Ovary (tissue), 9 donors: Measurements from ENCODE around the gene LRRC32. TPM values are rescaled to one million over a fixed set of nuclear protein-coding genes. Genes with fewer than 3 reads are reported as not detected.

Experiments used
- DNase-seq, 5 donors: peaks; one replicate each; pipeline ENCODE4 v3.0.0-alpha.2; 2019 to 2020
- H3K27ac ChIP-seq, 2 donors: fragments of 200-600 bp; one replicate each; pipeline versions ENCODE4 v1.5.1 to v1.8.0; 2019 to 2022
- H3K27me3 ChIP-seq: fragments of 200-600 bp; one replicate; pipeline ENCODE4 v1.8.0; 2022
- H3K36me3 ChIP-seq: fragments of 200-600 bp; sonication (generic); one replicate; pipeline ENCODE4 v1.5.1; 2019
- H3K4me1 ChIP-seq: one replicate; pipeline ENCODE4 v1.8.1; 2013; ENCODE audit warnings: mild to moderate bottlenecking, moderate library complexity; ENCODE audit not compliant: insufficient read depth
- H3K4me3 ChIP-seq: fragments of 200-600 bp; sonication (generic); one replicate; pipeline ENCODE4 v1.5.1; 2017
- H3K9me3 ChIP-seq, 2 donors: fragments of 200-600 bp in 1 of 2; sonication (generic) in 1 of 2; one replicate each; pipeline versions ENCODE4 v1.5.1 to v1.8.1; 2013 to 2019; ENCODE audit warnings: mild to moderate bottlenecking in 1 of 2, moderate library complexity in 1 of 2
- EP300 ChIP-seq: sonication (generic); formaldehyde crosslinking; IDR thresholded peaks from one replicate; pipeline ENCODE4 v1.6.1; 2017; ENCODE audit warnings: antibody characterized with exemption
- POLR2A ChIP-seq: fragments of 450-650 bp; IDR thresholded peaks from one replicate; pipeline ENCODE4 v1.6.1; 2017; ENCODE audit warnings: antibody characterized with exemption, mild to moderate bottlenecking, moderate library complexity
- WGBS, 3 donors: extraction: QIAGEN DNeasy Blood & Tissue Kit in 1 of 3; methylation state at CpG; one replicate each; pipeline versions ENCODE4 v1.1.5 to v1.1.7; 2013 to 2017; 5-methylcytosine and 5-hydroxymethylcytosine counted together
- intact Hi-C, 4 donors: fragments of 100-400 bp; cut with DNase I; formaldehyde crosslinking; loops; one replicate each; pipeline versions ENCODE4 v1.11.0 to v1.15.1; 2022 to 2023
- polyA plus RNA-seq, 2 donors: library from polyadenylated mRNA; stranded (reverse); fragments of 200-250 nt in 1 of 2; fragments of 350-450 nt in 1 of 2; fragmentation: Illumina TruSeq in 1 of 2; extraction: RNeasy Lipid Tissue Mini Kit (QIAGEN cat#74804) in 1 of 2; gene quantifications; one replicate each; pipeline ENCODE4 v1.2.3, GENCODE V29; 2013 to 2014
- total RNA-seq, 7 donors: library from RNA; depleted of rRNA in 2 of 7; stranded (reverse); fragments of >200 nt in 2 of 7; fragmentation: NEBNext Ultra II Directional in 3 of 7; extraction: Animal tissue kit (Norgen Biotek cat#: 25700) in 3 of 7; gene quantifications; one replicate each; pipeline versions ENCODE4 v1.1.0 to v1.2.4, GENCODE V29; 2016 to 2023
- TF ChIP-seq, protein P1 (sequence below), 3 donors: fragments of 450-650 bp in 2 of 3; fragments of 200-600 bp in 1 of 3; IDR thresholded peaks; one replicate each; pipeline versions ENCODE4 v1.5.1 to v1.8.0; 2016 to 2022; ENCODE audit warnings: antibody characterized with exemption in 3 of 3, mild to moderate bottlenecking in 1 of 3
- donor health status: DM: no; HTN: no; CAD: no; lungs with moderate emphysema.
- donor health status: DM: no; HTN: no; CAD: no.
- donor health status: Bipolar disorder and iron deficiency.
- donor health status: DM: yes; HTN: yes; CAD: no.
- donor health status: DM: no; HTN: no; CAD: no.
- donor health status: DM: yes; HTN: yes; CAD: no.

LRRC32 gene
- total and polyA plus RNA-seq, 9 donors, result 3.2 to 47.1 (median 29.5) TPM

DNA sequence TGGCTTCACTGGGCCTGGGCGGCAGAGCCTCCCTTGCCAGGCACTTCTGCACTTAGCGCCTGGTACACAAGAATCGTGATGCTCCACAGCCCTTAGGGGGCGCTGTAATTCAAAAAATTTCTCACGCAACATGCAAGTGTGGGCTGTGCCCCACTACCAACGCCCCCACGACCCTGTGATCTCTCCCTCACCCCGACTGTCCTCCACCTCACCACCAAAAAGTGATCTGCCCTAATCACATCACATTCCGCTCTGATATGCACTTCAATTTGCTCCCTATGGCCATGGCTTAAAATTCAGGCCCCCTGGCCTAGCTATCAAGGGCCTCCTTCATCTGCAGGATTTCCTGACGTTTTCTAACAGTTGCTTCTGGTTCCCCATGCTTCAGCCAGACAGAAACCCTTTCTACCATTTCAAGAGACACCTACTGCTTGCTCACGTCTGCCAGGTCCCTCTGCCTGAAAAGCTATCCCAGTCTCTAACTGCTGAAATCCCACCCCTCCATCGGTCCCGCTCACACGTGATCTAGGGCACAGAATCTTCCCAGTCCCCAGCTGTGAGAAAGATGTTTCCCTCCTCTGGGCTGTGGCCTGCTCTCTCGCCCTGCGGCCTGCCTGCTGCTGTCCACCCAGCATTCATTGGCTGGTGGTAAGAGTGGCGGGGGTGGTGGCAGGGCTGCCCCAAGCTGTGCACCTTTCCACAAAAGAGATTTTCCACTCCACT, 27.9 kb upstream of the LRRC32 start:
- TF ChIP-seq, protein P1, sequence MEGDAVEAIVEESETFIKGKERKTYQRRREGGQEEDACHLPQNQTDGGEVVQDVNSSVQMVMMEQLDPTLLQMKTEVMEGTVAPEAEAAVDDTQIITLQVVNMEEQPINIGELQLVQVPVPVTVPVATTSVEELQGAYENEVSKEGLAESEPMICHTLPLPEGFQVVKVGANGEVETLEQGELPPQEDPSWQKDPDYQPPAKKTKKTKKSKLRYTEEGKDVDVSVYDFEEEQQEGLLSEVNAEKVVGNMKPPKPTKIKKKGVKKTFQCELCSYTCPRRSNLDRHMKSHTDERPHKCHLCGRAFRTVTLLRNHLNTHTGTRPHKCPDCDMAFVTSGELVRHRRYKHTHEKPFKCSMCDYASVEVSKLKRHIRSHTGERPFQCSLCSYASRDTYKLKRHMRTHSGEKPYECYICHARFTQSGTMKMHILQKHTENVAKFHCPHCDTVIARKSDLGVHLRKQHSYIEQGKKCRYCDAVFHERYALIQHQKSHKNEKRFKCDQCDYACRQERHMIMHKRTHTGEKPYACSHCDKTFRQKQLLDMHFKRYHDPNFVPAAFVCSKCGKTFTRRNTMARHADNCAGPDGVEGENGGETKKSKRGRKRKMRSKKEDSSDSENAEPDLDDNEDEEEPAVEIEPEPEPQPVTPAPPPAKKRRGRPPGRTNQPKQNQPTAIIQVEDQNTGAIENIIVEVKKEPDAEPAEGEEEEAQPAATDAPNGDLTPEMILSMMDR (IDR thresholded peaks at IDR 0.05), result no peak
- DNase-seq, result no peak
- H3K36me3 ChIP-seq, result no peaks in the 10 kb centered on the region
- H3K4me1 ChIP-seq, result no peaks in the 10 kb centered on the region
- 79 to 88% (median 84%) methylated on average over 17 of the region's 17 CpGs for WGBS, 3 donors
- H3K9me3 ChIP-seq, result no peaks in the 10 kb centered on the region
- intact Hi-C loops, result no loop called here
- H3K4me3 ChIP-seq, result no peak overlapping the region
- H3K27ac ChIP-seq, result no peak overlapping the region
- no peaks in the 10 kb centered on the region for H3K27me3 ChIP-seq

DNA sequence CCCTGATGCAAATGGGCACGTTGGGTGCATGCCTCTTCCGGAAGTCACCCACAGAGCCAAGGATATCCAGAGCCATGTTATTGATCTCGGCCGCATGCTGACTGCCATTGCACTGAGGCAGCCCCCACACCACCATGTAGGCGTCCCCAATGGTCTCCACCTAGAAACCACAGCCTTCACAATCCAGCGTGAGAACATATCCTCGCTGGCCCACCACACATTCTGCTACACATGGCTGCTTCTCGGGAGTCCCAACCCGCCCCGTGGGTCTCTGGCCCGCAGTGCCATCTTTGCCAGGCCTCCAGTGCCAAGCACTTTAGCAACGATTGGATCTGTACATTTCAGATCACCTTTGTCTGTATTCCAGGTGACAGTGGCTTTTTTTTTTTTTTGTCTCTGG, 26.2 kb upstream of the LRRC32 start:
- 92 to 95% (median 94%) methylated on average over 12 of the region's 12 CpGs for WGBS, 3 donors
- intact Hi-C loops, result no loop called here
- no peak for DNase-seq

DNA sequence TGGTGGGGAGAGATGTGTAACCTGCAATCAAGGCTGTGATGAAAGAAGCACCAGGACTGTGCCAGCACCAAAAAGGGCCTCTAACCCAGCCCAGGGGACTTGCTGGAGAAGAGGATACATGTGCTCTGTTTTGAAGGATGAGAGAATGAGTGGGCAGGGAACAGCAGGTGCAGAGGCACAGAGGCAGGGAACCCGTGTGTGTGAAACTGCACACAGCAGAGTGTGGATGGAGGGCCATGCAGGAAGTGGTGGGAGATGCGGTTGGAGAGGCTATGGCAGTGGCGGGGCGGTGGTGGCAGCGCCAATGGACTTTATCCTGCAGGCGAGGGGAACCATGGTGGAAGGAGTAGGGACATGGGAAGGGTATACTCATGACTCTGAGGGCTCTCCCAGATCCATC, 25.2 kb upstream of the LRRC32 start:
- intact Hi-C loops, result no loop called here
- TF ChIP-seq, protein P1 (IDR thresholded peaks at IDR 0.05), result no peak
- TF ChIP-seq EP300 (no peak), POLR2A (no peak)

More for the DNA sequence above, 26.2 kb upstream of the LRRC32 start:
- no peak overlapping the region for H3K4me3 ChIP-seq
- no peak overlapping the region for H3K27ac ChIP-seq
- TF ChIP-seq, protein P1 (IDR thresholded peaks at IDR 0.05), result no peak
- TF ChIP-seq POLR2A, result no peak
- TF ChIP-seq EP300, result no peak
- no peaks in the 10 kb centered on the region for H3K9me3 ChIP-seq
- H3K4me1 ChIP-seq, result no peaks in the 10 kb centered on the region
- H3K27me3 ChIP-seq, result no peaks in the 10 kb centered on the region
- H3K36me3 ChIP-seq, result no peaks in the 10 kb centered on the region

DNA sequence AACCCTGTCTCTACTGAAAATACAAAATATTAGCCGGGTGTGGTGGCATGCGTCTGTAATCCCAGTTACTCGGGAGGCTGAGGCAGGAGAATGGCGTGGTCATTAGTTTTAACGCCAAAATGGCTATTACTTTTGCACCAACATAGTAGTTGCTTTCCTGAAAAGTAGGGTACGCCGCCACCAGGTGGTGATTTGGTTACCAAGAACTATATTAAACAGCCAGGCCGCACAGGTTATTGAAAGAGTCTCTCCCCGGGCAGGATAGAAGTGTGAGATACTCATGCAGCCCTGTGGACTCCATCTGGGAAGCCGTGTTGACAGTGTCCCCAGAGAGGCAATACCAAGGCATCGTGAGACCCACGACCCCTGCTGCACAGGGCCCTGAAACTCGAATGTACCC, 24.6 kb upstream of the LRRC32 start:
- intact Hi-C loops, result no loop called here
- H3K4me3 ChIP-seq, result no peak overlapping the region
- TF ChIP-seq EP300, result no peak
- TF ChIP-seq, protein P1 (IDR thresholded peaks at IDR 0.05), result no peak
- TF ChIP-seq POLR2A, result no peak
- no peaks in the 10 kb centered on the region for H3K36me3 ChIP-seq
- H3K27me3 ChIP-seq, result no peaks in the 10 kb centered on the region
- no peak for DNase-seq
- H3K4me1 ChIP-seq, result no peaks in the 10 kb centered on the region
- no peak overlapping the region for H3K27ac ChIP-seq
- 86 to 88% (median 88%) methylated on average over 13 of the region's 13 CpGs for WGBS, 3 donors
- no peaks in the 10 kb centered on the region for H3K9me3 ChIP-seq

More for the DNA sequence above, 25.2 kb upstream of the LRRC32 start:
- Histone ChIP-seq H3K4me3 (no peak overlapping the region), H3K4me1 (no peaks in the 10 kb centered on the region), H3K9me3 (no peaks in the 10 kb centered on the region), H3K27me3 (no peaks in the 10 kb centered on the region), H3K27ac (no peak overlapping the region), H3K36me3 (no peaks in the 10 kb centered on the region)
- 84 to 88% (median 87%) methylated on average over 6 of the region's 6 CpGs for WGBS, 3 donors
- no peak for DNase-seq
